GM21737 (cell line): Measurements from ENCODE around the gene PNRC1.
A peak's percentile ranks its signal among the peaks of the same experiment; 100 is the strongest.
"Not testable (repeated sequence)": the region's sequence is repeated elsewhere in the genome, so short reads cannot be mapped to it uniquely, and the experiment has no call there.

Experiments used
- ATAC-seq: cut with Tn5 transposase; IDR thresholded peaks from one replicate; pipeline ENCODE4 v1.9.1; 2021; ENCODE audit warnings: mild to moderate bottlenecking, moderate library complexity; ENCODE audit not compliant: unreplicated experiment

PNRC1 gene

GRCh38 chr6:89080281-89081128, at the start of gene PNRC1:
TSS of gene PNRC1 (plus strand) at chr6:89080751. CDS start at chr6:89080895, 144 bp downstream.
- ATAC-seq: peak; percentile 66

- no peak for ATAC-seq
These were observed 48.0 kb upstream of the PNRC1 start for GRCh38 chr6:89032599-89032998.

GRCh38 chr6:89033461-89033860, 47.1 kb upstream of the PNRC1 start:
- ATAC-seq: no peak

GRCh38 chr6:89034116-89034515, 46.4 kb upstream of the PNRC1 start:
- not testable (repeated sequence) for ATAC-seq

GRCh38 chr6:89034586-89035251, 45.8 kb upstream of the PNRC1 start:
- ATAC-seq: no peak

- no peak for ATAC-seq
These were observed 45.1 kb upstream of the PNRC1 start for GRCh38 chr6:89035252-89036101.

- no peak for ATAC-seq
These were observed 43.2 kb upstream of the PNRC1 start for GRCh38 chr6:89037141-89037900.

GRCh38 chr6:89037901-89038293, 42.7 kb upstream of the PNRC1 start:
- not testable (repeated sequence) for ATAC-seq

- no peak for ATAC-seq
These were observed 37.9 kb upstream of the PNRC1 start for GRCh38 chr6:89042664-89043063.

- no peak for ATAC-seq
These were observed 36.1 kb upstream of the PNRC1 start for GRCh38 chr6:89044328-89045010.

- no peak for ATAC-seq
These were observed 35.6 kb upstream of the PNRC1 start for GRCh38 chr6:89045011-89045387.

GRCh38 chr6:89045576-89045975, 35.0 kb upstream of the PNRC1 start:
- no peak for ATAC-seq

GRCh38 chr6:89047473-89047872, 33.1 kb upstream of the PNRC1 start:
- ATAC-seq: no peak

GRCh38 chr6:89048288-89048923, 32.1 kb upstream of the PNRC1 start:
- no peak for ATAC-seq

- ATAC-seq: no peak
These were observed 31.6 kb upstream of the PNRC1 start for GRCh38 chr6:89048985-89049384.

- no peak for ATAC-seq
These were observed 30.4 kb upstream of the PNRC1 start for GRCh38 chr6:89050155-89050554.

GRCh38 chr6:89050697-89051096, 29.9 kb upstream of the PNRC1 start:
- no peak for ATAC-seq

GRCh38 chr6:89051676-89052075, 28.9 kb upstream of the PNRC1 start:
- ATAC-seq: no peak

GRCh38 chr6:89054208-89054607, 26.3 kb upstream of the PNRC1 start:
- ATAC-seq: no peak

- ATAC-seq: no peak
These were observed 22.8 kb upstream of the PNRC1 start for GRCh38 chr6:89057759-89058158.
